B cell (primary cell): Measurements from ENCODE around the gene FSCN2. TPM values are rescaled to one million over a fixed set of nuclear protein-coding genes. Genes with fewer than 3 reads are reported as not detected.

Source experiments
- ATAC-seq: fragments of 200-7000 bp; cut with Tn5 transposase; one replicate; pipeline ENCODE4 v1.10.0; 2021; ENCODE audit warnings: low read depth, mild to moderate bottlenecking, moderate number of reproducible peaks, moderate library complexity
- CTCF ChIA-PET: fragments of 350-600 bp; sonication (Branson Sonifier 250); formaldehyde crosslinking; loops from one replicate; lab custom pipeline; 2021; ENCODE audit warnings: antibody characterized with exemption, inconsistent platforms; lab: Charles Lee
- POLR2A ChIA-PET: fragments of 350-600 bp; sonication (Branson Sonifier 250); formaldehyde crosslinking; loops from one replicate; lab custom pipeline; 2021; ENCODE audit warnings: antibody characterized with exemption; lab: Charles Lee
- DNase-seq: peaks from one replicate; pipeline ENCODE4 v3.0.0; 2013
- H2AFZ ChIP-seq: 2 replicates; pipeline ENCODE4 v1.6.1; 2012; ENCODE audit warnings: mild to moderate bottlenecking, low read depth, low read length; ENCODE audit not compliant: insufficient read depth, poor library complexity, severe bottlenecking
- H3K27ac ChIP-seq, 2 donors: 1 replicate in 1 of 2; 2 replicates in 1 of 2; pipeline ENCODE4 v1.5.1; 2012 to 2013; ENCODE audit warnings: low read length in 2 of 2, mild to moderate bottlenecking in 2 of 2, moderate library complexity in 1 of 2
- H3K27me3 ChIP-seq, 4 experiments: fragments of 200-600 bp in 1 of 4; sonication (generic) in 1 of 4; replicated peaks in 1 of 4; 1 replicate in 2 of 4; 2 replicates in 2 of 4; pipeline versions ENCODE4 v1.6.1 to v1.7.0; 2013 to 2016; ENCODE audit warnings: low read length in 3 of 4, mild to moderate bottlenecking in 2 of 4, mixed read lengths in 1 of 4, moderate library complexity in 1 of 4; ENCODE audit not compliant: insufficient read depth in 4 of 4, control insufficient read depth in 3 of 4; ENCODE audit errors: control extremely low read depth in 1 of 4
- H3K36me3 ChIP-seq, 2 experiments: replicated peaks in 1 of 2; 1 replicate in 1 of 2; 2 replicates in 1 of 2; pipeline versions ENCODE4 v1.6.1 to v1.7.1; 2013; ENCODE audit warnings: low read length in 1 of 2; ENCODE audit not compliant: insufficient read depth in 2 of 2, control insufficient read depth in 1 of 2; ENCODE audit errors: control extremely low read depth in 1 of 2, extremely low read depth in 1 of 2
- H3K4me1 ChIP-seq, 2 donors: fragments of 200-600 bp in 1 of 2; sonication (generic) in 1 of 2; 1 replicate in 1 of 2; 2 replicates in 1 of 2; pipeline versions ENCODE4 v1.5.1 to v1.6.1; 2013 to 2017; ENCODE audit warnings: low read length in 2 of 2; ENCODE audit not compliant: control insufficient read depth in 2 of 2, insufficient read depth in 2 of 2
- H3K4me2 ChIP-seq: replicated peaks from 2 replicates; pipeline ENCODE3; 2012; ENCODE audit warnings: mild to moderate bottlenecking, low read depth, low read length; ENCODE audit not compliant: poor library complexity, severe bottlenecking
- H3K4me3 ChIP-seq, 5 experiments: fragments of 200-600 bp in 1 of 5; sonication (generic) in 1 of 5; 1 replicate in 3 of 5; 2 replicates in 2 of 5; pipeline versions ENCODE4 v1.5.1 to v1.7.0; 2011 to 2016; ENCODE audit warnings: low read length in 4 of 5, mild to moderate bottlenecking in 4 of 5, low read depth in 2 of 5, control low read depth in 1 of 5, moderate library complexity in 1 of 5; ENCODE audit not compliant: insufficient read depth in 1 of 5; ENCODE audit errors: control extremely low read depth in 1 of 5, extremely low read depth in 1 of 5
- H3K79me2 ChIP-seq: fragments of 200-600 bp; sonication (generic); one replicate; pipeline ENCODE4 v1.6.0; 2016; ENCODE audit warnings: low read length; ENCODE audit not compliant: control insufficient read depth, insufficient read depth
- H3K9ac ChIP-seq: fragments of 200-600 bp; sonication (generic); 2 replicates; pipeline ENCODE4 v1.6.1; 2017; ENCODE audit warnings: mild to moderate bottlenecking, low read length, moderate library complexity
- H3K9me3 ChIP-seq, 3 donors: one replicate each; pipeline versions ENCODE4 v1.6.1 to v1.7.1; 2013; ENCODE audit warnings: low read length in 2 of 3; ENCODE audit not compliant: control insufficient read depth in 2 of 3, insufficient read depth in 1 of 3; ENCODE audit errors: control extremely low read depth in 1 of 3
- H4K20me1 ChIP-seq: 2 replicates; pipeline ENCODE4 v1.6.0; 2012; ENCODE audit warnings: mild to moderate bottlenecking, low read length; ENCODE audit not compliant: insufficient read depth, control insufficient read depth, poor library complexity, severe bottlenecking
- H3K27ac Mint-ChIP-seq: one replicate; pipeline ENCODE4 v1.8.0; 2021; ENCODE audit warnings: mixed read lengths
- H3K27me3 Mint-ChIP-seq: one replicate; pipeline ENCODE4 v1.8.0; 2021; ENCODE audit warnings: mixed read lengths
- H3K4me1 Mint-ChIP-seq: one replicate; pipeline ENCODE4 v1.8.0; 2021; ENCODE audit warnings: mixed read lengths
- H3K4me3 Mint-ChIP-seq: one replicate; pipeline ENCODE4 v1.8.0; 2021; ENCODE audit warnings: mixed read lengths
- H3K9me3 Mint-ChIP-seq: one replicate; pipeline ENCODE4 v1.8.0; 2022; ENCODE audit warnings: mixed read lengths; ENCODE audit not compliant: insufficient read depth
- EZH2 ChIP-seq: IDR thresholded peaks from 2 replicates; pipeline ENCODE4 v1.6.1; 2012; ENCODE audit warnings: borderline replicate concordance, low read depth, mild to moderate bottlenecking, moderate library complexity, low read length; ENCODE audit not compliant: insufficient read depth, poor library complexity, severe bottlenecking
- WGBS: methylation state at CpG from one replicate; pipeline ENCODE4 v1.1.5; 2013; ENCODE audit warnings: missing lambda C conversion rate; ENCODE audit not compliant: insufficient coverage; 5-methylcytosine and 5-hydroxymethylcytosine counted together
- intact Hi-C: fragments of 100-400 bp; cut with micrococcal nuclease; formaldehyde crosslinking; loops from one replicate; pipeline ENCODE4 v1.10.0; 2022
- polyA plus RNA-seq: library from polyadenylated mRNA; depleted of rRNA; stranded (reverse); fragments of >200 nt; gene quantifications from 2 replicates; pipeline ENCODE4 v1.2.3, GENCODE V29; 2012
- total RNA-seq, 2 donors: library from RNA; stranded (reverse); fragments of 120-200 nt in 1 of 2; gene quantifications; 1 replicate in 1 of 2; 2 replicates in 1 of 2; pipeline versions ENCODE4 v1.2.3 to v1.2.4, GENCODE V29; 2013 to 2022
- TF ChIP-seq, protein P1 (sequence below): fragments of 200-600 bp; IDR thresholded peaks from one replicate; pipeline ENCODE4 v1.8.0; 2022; ENCODE audit warnings: antibody characterized with exemption, mild to moderate bottlenecking

The FSCN2 gene
- total and polyA plus RNA-seq, 2 donors (not counting 1 experiment from before 2014, with no cell fraction given): 6.3 to 12.0 TPM

DNA sequence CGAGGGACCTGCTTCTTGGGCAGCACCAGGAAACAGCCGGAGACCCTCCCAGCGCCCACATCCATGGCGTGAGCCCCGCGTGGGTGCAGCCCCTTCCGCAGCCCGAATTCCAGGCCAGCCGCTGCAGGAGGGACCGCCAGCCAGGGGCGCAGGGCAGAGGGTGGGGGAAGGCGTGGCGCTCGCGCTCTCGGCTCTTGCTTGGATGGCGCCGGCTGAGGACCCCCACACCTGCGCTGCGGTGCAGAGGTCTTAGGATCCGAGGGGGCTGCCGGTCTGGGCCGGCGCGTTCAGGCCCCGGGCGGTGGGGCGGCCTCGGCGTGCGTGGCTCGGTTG, 44.3 kb upstream of the FSCN2 start:
- POLR2A ChIA-PET: interaction anchor here (0.9 to 1.7 kb wide), 4 partner anchors 24 to 34 kb away, joined by 3 to 8 read pairs (median 6); partner anchors contain the start of gene ACTG1
- H3K27ac ChIP-seq: no peak overlapping the region
- peaks cover 13% of the 10 kb centered on the region for H3K27me3 Mint-ChIP-seq
- 9% methylated on average over 32 of the region's 32 CpGs for WGBS
- peaks cover 0 to 13% (median 0%) of the 10 kb centered on the region in 3 donors for H3K9me3 ChIP-seq
- CTCF ChIA-PET: interaction anchor here (0.6 to 4.7 kb wide), 23 partner anchors 9 to 460 kb away, joined by 3 to 58 read pairs (median 5); partner anchors contain the start of genes ACTG1, BAHCC1, FAAP100 and SLC38A10
- no peak overlapping the region for H3K27ac Mint-ChIP-seq
- peak overlapping the region; percentile 100 for H3K4me2 ChIP-seq
- no peaks in the 10 kb centered on the region for H3K9me3 Mint-ChIP-seq
- H2AFZ ChIP-seq: peak overlapping the region; percentile 76
- H3K4me3 Mint-ChIP-seq: peak overlapping the region; percentile 82
- H3K27me3 ChIP-seq: peaks cover 0 to 28% (median 12%) of the 10 kb centered on the region in 4 experiments
- intact Hi-C loops: loop anchor here (1.0 to 10.0 kb wide), 8 partner anchors 28 to 256 kb away; partner anchors contain the start of genes ACTG1, BAHCC1, FAAP100 and SLC38A10
- no peaks in the 10 kb centered on the region for H4K20me1 ChIP-seq
- peak overlapping the region in 4 of 5 experiments; percentile 21 to 66 (median 48) for H3K4me3 ChIP-seq
- no peaks in the 10 kb centered on the region for H3K36me3 ChIP-seq
- no peak for DNase-seq
- TF ChIP-seq, protein P1, sequence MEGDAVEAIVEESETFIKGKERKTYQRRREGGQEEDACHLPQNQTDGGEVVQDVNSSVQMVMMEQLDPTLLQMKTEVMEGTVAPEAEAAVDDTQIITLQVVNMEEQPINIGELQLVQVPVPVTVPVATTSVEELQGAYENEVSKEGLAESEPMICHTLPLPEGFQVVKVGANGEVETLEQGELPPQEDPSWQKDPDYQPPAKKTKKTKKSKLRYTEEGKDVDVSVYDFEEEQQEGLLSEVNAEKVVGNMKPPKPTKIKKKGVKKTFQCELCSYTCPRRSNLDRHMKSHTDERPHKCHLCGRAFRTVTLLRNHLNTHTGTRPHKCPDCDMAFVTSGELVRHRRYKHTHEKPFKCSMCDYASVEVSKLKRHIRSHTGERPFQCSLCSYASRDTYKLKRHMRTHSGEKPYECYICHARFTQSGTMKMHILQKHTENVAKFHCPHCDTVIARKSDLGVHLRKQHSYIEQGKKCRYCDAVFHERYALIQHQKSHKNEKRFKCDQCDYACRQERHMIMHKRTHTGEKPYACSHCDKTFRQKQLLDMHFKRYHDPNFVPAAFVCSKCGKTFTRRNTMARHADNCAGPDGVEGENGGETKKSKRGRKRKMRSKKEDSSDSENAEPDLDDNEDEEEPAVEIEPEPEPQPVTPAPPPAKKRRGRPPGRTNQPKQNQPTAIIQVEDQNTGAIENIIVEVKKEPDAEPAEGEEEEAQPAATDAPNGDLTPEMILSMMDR: no peak
- TF ChIP-seq EZH2: no peak
- H3K4me1 Mint-ChIP-seq: peaks cover 26% of the 10 kb centered on the region
- ATAC-seq: no peak
- H3K9ac ChIP-seq: peak overlapping the region; percentile 62
- no peaks in the 10 kb centered on the region for H3K79me2 ChIP-seq
- peaks cover 46 to 53% of the 10 kb centered on the region in 2 donors for H3K4me1 ChIP-seq
